ENCODE results near the gene OPN1SW. TPM values are rescaled to one million over a fixed set of nuclear protein-coding genes. Genes with fewer than 3 reads are reported as not detected.

OPN1SW gene
- total RNA-seq, 1 donor from 2014 or later = not detected

Other genes starting within 250 kb of the OPN1SW start
- 1.8 TPM for gene GARIN1A, start 103.5 kb downstream of the OPN1SW start, total RNA-seq
- 183 TPM for gene CALU, start 36.4 kb downstream of the OPN1SW start, total RNA-seq
- 6.3 TPM for gene CCDC136, start 16.2 kb upstream of the OPN1SW start, total RNA-seq
- 905 TPM for gene FLNC, start 54.6 kb upstream of the OPN1SW start, total RNA-seq
- 128 TPM for gene ATP6V1F, start 87.1 kb upstream of the OPN1SW start, total RNA-seq
- gene KCP, start 134.9 kb upstream of the OPN1SW start, total RNA-seq = 0.11 TPM
- gene IRF5, start 162.1 kb upstream of the OPN1SW start, total RNA-seq = 3.3 TPM